ENCODE measurements around the gene TNS2.

- no peak for TF ChIP-seq CTCF (IDR thresholded peaks at IDR 0.05; ENCODE audit: insufficient read depth, low read length, poor library complexity, severe bottlenecking)
- no peak for TF ChIP-seq EZH2phosphoT487 (conservative IDR thresholded peaks at IDR 0.05; ENCODE audit: low read length)
Observed at GRCh38 chr12:53078425-53079225, 28.8 kb downstream of the TNS2 start.

Data from SU-DHL-6 (cell line).